Suprapubic skin (tissue), 3 donors: Measurements from ENCODE around the gene B4GAT1.

Experiments used
- CTCF ChIP-seq, 2 donors: fragments of 200-600 bp in 1 of 2; fragments of 450-650 bp in 1 of 2; sonication (generic) in 1 of 2; IDR thresholded peaks; one replicate each; pipeline ENCODE4 v1.5.1; 2016 to 2019; ENCODE audit warnings: antibody characterized with exemption in 2 of 2, mild to moderate bottlenecking in 1 of 2, moderate library complexity in 1 of 2
- POLR2AphosphoS5 ChIP-seq, 3 donors: sonication (generic); formaldehyde crosslinking; IDR thresholded peaks; one replicate each; pipeline ENCODE4 v1.6.1; 2017; ENCODE audit warnings: antibody characterized with exemption in 3 of 3

- TF ChIP-seq POLR2AphosphoS5 (IDR thresholded peaks at IDR 0.05) (peak in 1 of 3 donors; percentile 10), CTCF (IDR thresholded peaks at IDR 0.05) (peak; percentile 79 to 93)
Measured at GRCh38 chr11:66386171-66387069, 39.0 kb upstream of the B4GAT1 start.
